ENCODE data around the gene PPFIBP2.
A peak's percentile ranks its signal among the peaks of the same experiment; 100 is the strongest.
"Not testable (repeated sequence)": the region's sequence is repeated elsewhere in the genome, so short reads cannot be mapped to it uniquely, and the experiment has no call there.

The PPFIBP2 gene

DNA sequence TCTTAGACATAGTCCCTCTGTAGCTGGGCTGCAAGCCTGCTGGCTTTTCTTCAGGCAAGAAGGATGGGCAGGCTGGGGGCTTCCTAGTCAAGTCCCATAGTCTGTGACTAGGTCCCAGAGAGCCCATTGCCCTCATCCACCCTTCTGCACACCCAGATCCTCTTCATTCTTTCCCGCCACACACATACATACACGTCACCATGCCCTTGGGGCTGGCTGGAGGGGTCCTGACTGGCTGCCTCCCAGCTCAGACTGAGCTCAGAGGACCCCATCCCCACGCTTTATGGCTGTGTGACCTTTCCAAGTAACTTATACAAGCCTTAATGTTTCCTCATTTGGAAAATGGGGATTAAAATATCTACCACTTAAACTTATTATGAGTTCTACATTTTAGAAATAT lies 13.5 kb upstream of the PPFIBP2 start:
- no peak for DNase-seq

GRCh38 chr11:7501251-7501650 lies 12.5 kb upstream of the PPFIBP2 start:
- DNase-seq, result no peak

DNA sequence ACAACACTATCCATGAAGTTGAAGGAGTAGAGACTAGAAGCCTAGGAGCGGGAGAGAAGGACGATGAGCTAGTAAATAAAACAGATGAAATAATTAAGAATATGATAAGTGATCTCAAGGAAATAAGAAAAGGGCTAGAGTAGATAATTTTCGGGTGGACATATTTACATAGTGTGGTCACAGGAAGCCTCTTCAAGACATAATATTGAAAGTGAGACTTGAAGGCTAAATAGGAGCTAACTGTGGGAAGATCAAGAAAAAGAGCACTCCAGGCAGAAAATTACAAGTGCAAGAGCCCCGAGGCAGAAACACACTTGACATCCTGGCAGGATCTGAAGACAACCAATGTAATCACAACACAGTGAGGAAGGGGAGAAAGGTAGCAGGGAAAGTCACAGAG lies 11.9 kb upstream of the PPFIBP2 start:
- no peak for DNase-seq

GRCh38 chr11:7506243-7506642 lies 7.6 kb upstream of the PPFIBP2 start:
- DNase-seq, result peak; percentile 24

GRCh38 chr11:7508087-7508486 lies 5.7 kb upstream of the PPFIBP2 start:
- no peak for DNase-seq

- DNase-seq, result no peak
These were observed 3.8 kb upstream of the PPFIBP2 start for GRCh38 chr11:7509966-7510365.

- DNase-seq, result no peak
These were observed 2.4 kb upstream of the PPFIBP2 start for GRCh38 chr11:7511401-7511800.

DNA sequence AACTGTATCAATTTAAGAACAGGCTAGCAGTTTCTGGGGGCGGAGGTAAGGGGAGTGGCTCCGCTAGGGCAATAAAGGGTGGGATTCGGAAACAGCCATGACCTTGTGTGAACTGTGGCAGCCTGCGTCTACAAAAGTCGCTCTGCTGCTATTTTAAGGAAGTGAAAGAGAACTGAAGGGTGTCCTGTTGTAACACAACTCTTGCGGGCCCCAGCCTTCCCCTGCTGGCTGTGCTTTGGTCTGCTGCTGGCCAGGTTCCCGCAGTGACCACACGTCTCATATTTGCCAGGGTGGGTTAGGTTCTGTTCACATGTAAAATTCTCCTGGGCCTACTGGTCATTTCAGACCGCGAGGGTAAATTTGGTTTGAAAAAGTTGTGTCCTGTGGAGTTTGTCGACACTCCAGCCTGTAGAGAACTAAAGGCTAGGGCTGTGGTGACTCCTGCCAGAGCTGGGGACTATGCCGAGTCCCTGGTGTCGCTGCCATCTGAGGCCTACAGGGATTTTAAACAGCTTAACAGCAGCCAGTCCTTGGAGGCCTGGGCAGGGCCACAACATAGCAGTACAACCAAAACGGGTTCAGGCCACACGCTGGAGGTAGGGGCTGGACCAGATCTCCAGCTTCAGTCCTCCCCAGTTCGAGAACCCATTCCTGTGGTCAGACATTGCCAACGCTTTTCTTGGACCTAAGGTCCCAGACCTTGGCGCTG lies 1.1 kb upstream of the PPFIBP2 start:
- DNase-seq, result peak; percentile 94

GRCh38 chr11:7514099-7514591 lies 346 bp downstream of the PPFIBP2 start:
- DNase-seq, result no peak

GRCh38 chr11:7515447-7515886 lies 1.7 kb downstream of the PPFIBP2 start:
- no peak for DNase-seq

- DNase-seq, result no peak
These were observed 2.7 kb downstream of the PPFIBP2 start for GRCh38 chr11:7516475-7516874.

- not testable (repeated sequence) for DNase-seq
These were observed 3.9 kb downstream of the PPFIBP2 start for GRCh38 chr11:7517743-7518142.

- no peak for DNase-seq
These were observed 5.2 kb downstream of the PPFIBP2 start for GRCh38 chr11:7518811-7519562.

- DNase-seq, result peak; percentile 12
These were observed 6.5 kb downstream of the PPFIBP2 start for GRCh38 chr11:7520011-7520942.

- DNase-seq, result peak; percentile 87
These were observed 7.2 kb downstream of the PPFIBP2 start for GRCh38 chr11:7520981-7521487.

DNA sequence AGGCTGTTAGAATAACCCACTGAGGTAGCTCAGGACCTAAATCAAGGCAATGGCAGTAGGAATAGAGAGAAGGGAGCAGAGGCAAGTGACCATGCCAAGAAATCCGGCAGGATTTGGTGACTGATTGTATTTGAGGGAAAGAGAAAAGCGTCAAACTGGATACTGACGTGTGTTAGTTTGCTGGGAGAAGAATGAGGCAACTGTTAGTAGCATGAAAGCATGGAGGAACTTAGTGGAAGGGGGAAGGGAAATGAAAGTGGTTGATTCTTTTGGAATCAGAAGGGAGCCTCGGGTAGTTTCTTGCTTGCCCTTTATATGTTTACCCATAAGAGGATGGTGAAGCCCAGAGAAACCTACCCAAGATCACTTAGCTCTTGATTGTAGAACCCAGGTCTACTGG lies 8.3 kb downstream of the PPFIBP2 start:
- peak; percentile 64 for DNase-seq

DNA sequence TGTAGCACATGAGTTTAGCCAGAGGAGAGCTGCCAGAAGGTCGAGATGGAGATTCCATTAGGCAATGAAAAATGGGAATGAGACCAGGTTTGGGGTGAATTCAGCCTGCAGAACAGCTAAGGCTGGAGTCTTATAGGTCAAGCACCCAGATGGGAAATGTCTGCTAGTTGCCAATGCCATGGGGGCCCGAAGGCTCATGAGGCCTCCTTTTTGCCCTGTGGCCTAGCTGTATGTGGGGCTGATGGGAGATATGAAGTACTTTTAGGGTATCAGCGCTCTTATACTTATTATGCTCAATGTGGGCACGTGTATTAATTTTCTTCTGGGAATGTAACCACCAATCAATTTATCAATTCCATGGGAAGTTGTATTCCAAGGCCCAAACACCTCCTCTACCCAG lies 8.7 kb downstream of the PPFIBP2 start:
- DNase-seq, result no peak

DNA sequence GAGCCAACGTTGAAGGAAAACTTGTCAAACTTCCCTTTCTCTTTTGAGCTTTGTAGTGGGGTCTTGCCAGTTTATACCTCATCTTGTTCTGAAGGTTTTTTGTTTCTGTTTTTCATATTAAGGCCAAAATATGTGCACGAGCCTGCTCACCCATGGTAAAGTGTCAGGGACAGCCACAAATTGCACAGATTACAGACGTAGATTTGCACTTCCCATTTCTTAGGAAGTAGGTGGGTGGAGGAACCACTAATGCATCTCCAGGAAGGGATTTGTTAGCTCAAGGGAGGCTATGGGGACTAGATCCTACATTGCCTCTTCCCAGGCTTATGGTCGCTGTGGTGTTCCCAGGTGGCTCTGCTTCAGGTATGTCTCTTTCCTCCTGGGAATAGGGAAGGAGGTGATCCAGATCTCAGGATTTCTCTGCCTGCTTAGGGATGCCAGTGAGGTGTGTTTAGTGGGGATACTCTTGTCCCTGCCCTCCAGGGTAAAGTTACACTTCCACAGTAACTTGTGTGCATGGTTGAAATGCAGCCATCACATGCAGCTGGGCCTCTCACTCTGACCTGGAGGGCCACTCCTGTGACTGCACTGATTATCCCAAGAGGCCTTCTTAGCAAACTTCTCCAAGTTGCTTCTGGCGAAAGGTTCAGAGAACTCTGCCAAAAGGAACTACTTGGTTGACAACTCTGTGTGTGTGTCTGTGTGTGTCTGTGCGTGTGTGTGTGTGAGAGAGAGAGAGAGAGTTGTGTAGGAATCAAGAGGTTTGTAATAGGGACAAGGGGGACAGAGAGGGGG lies 9.8 kb downstream of the PPFIBP2 start:
- peak; percentile 38 for DNase-seq

GRCh38 chr11:7524462-7525235 lies 10.8 kb downstream of the PPFIBP2 start:
- peak; percentile 44 for DNase-seq

DNA sequence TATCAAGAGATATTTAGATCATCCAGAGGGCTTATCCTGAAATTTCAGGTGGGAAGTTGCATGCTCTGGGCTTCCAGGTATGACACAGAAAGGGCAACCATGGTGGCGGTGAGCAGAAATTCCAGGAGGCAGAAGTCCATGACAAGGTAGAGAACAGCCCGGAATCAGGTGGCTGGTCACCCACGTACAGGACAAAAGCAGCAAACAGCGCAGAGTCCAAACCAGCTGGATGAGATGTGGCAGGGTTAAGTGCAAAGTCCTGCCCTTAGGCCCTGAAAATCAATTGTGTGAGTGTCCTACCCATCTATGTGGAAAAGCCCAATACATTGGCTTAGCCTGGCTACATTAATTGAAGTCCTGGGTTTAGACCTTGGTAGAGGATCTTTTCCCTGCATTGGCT lies 11.6 kb downstream of the PPFIBP2 start:
- DNase-seq, result no peak

DNA sequence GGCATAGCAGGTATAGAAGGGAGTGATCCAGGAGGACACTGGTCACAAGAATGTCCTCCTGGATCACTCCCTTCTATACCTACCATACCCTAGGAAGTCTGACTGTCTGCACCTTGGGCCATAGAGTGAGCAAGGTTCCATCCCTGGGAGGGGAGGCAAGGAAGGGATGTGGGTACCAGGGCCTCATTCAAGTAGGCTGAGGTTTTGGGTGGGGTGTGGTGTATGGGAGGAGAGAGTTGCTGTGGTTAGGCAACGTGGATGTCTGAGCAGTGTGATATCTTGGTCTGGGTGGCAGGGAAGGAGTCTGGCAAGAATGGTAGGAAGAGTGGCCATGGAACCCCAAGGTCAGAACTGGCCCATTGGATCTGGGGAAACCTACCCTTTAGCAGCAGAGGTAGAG lies 13.2 kb downstream of the PPFIBP2 start:
- DNase-seq, result no peak

Data from MV-4-11 (cell line).